GM12878 (cell line): ENCODE results near the gene ZMYND12. TPM values are rescaled to one million over a fixed set of nuclear protein-coding genes. Genes with fewer than 3 reads are reported as not detected.

Experiments used
- ATAC-seq: fragments of 200-7000 bp; cut with Tn5 transposase; 3 replicates; pipeline ENCODE4 v1.9.1; 2020; ENCODE audit warnings: mild to moderate bottlenecking, moderate library complexity
- BruUV-seq: library from RNA; stranded (reverse); fragments of 400-500 nt; replicated peaks from 2 replicates; lab custom pipeline; 2021; lab: Mats Ljungman, UMichigan
- CTCF ChIA-PET: fragments of 300-600 bp; sonication (Branson Sonifier 250); formaldehyde crosslinking; extraction: SDS; loops from one replicate; lab custom pipeline; 2021; ENCODE audit warnings: inconsistent platforms; lab: Yijun Ruan, JAX
- POLR2A ChIA-PET: fragments of 350-600 bp; formaldehyde crosslinking; extraction: SDS; loops from one replicate; lab custom pipeline; 2021; ENCODE audit warnings: inconsistent platforms; lab: Charles Lee
- RAD21 ChIA-PET: fragments of 300-600 bp; sonication (Branson Sonifier 250); formaldehyde crosslinking; loops from one replicate; lab custom pipeline; 2023; ENCODE audit warnings: antibody characterized with exemption; ENCODE audit not compliant: unreplicated experiment; lab: Charles Lee
- SMC1A ChIA-PET: fragments of 300-600 bp; sonication (Branson Sonifier 250); formaldehyde crosslinking; loops from one replicate; lab custom pipeline; 2023; ENCODE audit not compliant: unreplicated experiment, uncharacterized antibody; lab: Charles Lee
- DNase-seq: peaks from one replicate; pipeline ENCODE4 v3.0.0-alpha.2; 2011; ENCODE audit warnings: low read depth, low spot score
- FAIRE-seq: peaks from 3 replicates; lab custom pipeline; 2011; peaks lifted over from hg19 to GRCh38; lab: Jason Lieb, UNC
- H2AFZ ChIP-seq: 2 replicates; pipeline ENCODE4 v1.6.0; 2011; ENCODE audit warnings: low read depth, low read length, control low read depth; ENCODE audit not compliant: control insufficient read depth
- H3K27ac ChIP-seq: 2 replicates; pipeline ENCODE4 v1.5.1; 2011; ENCODE audit warnings: control low read depth; ENCODE audit not compliant: control insufficient read depth, insufficient read depth
- H3K27me3 ChIP-seq, 2 experiments: replicated peaks in 1 of 2; 2 replicates each; pipeline versions ENCODE4 v1.6.0 to v1.6.1; 2011; ENCODE audit warnings: low read length in 1 of 2; ENCODE audit not compliant: control insufficient read depth in 2 of 2, insufficient read depth in 2 of 2
- H3K36me3 ChIP-seq, 2 experiments: 2 replicates each; pipeline ENCODE4 v1.5.1; 2011; ENCODE audit warnings: low read length in 1 of 2; ENCODE audit not compliant: control insufficient read depth in 2 of 2, insufficient read depth in 2 of 2
- H3K4me1 ChIP-seq: 2 replicates; pipeline ENCODE4 v1.6.1; 2011; ENCODE audit warnings: mild to moderate bottlenecking, low read length, moderate library complexity, mixed read lengths; ENCODE audit not compliant: control insufficient read depth, insufficient read depth
- H3K4me2 ChIP-seq: 2 replicates; pipeline ENCODE4 v1.6.0; 2011; ENCODE audit warnings: control low read depth; ENCODE audit not compliant: control insufficient read depth, insufficient read depth
- H3K4me3 ChIP-seq: fragments of 200-600 bp; sonication (generic); 2 replicates; pipeline ENCODE4 v1.5.1; 2016
- H3K79me2 ChIP-seq: 2 replicates; pipeline ENCODE4 v1.6.0; 2011; ENCODE audit warnings: low read length; ENCODE audit not compliant: control insufficient read depth, insufficient read depth
- H3K9ac ChIP-seq: 2 replicates; pipeline ENCODE4 v1.8.0; 2011; ENCODE audit warnings: low read length, control low read depth, mixed read lengths; ENCODE audit not compliant: control insufficient read depth, insufficient read depth
- H3K9me3 ChIP-seq: replicated peaks from 3 replicates; pipeline ENCODE4 v1.5.1; 2011; ENCODE audit warnings: mild to moderate bottlenecking, low read length; ENCODE audit not compliant: control insufficient read depth, insufficient read depth
- H4K20me1 ChIP-seq: 2 replicates; pipeline ENCODE4 v1.6.0; 2011; ENCODE audit not compliant: control insufficient read depth, insufficient read depth
- CREM ChIP-seq: IDR thresholded peaks from 2 replicates; pipeline ENCODE4 v1.6.1; 2014; ENCODE audit warnings: antibody characterized with exemption, low read depth
- NFIC ChIP-seq: IDR thresholded peaks from 2 replicates; pipeline ENCODE4 v1.6.1; 2012; ENCODE audit warnings: low read depth, mild to moderate bottlenecking, inconsistent platforms, low read length, moderate library complexity
- NR2C2 ChIP-seq: IDR thresholded peaks from 2 replicates; pipeline ENCODE4 v1.6.1; 2011; ENCODE audit warnings: borderline replicate concordance, low read depth; ENCODE audit not compliant: control insufficient read depth, insufficient read length
- ZNF384 ChIP-seq: IDR thresholded peaks from 2 replicates; pipeline ENCODE4 v1.6.1; 2012; ENCODE audit warnings: low read depth, mild to moderate bottlenecking, low read length, improper control_type of control experiment, borderline replicate concordance
- WGBS: methylation state at CpG from one replicate; pipeline ENCODE4 v1.1.6; 2016; ENCODE audit warnings: low lambda C conversion rate; ENCODE audit not compliant: insufficient replicate concordance, insufficient coverage; ENCODE audit errors: missing lambda C conversion rate; 5-methylcytosine and 5-hydroxymethylcytosine counted together
- in situ Hi-C: fragments of 300-500 bp; cut with MboI; formaldehyde crosslinking; loops from 9 replicates; pipeline ENCODE4 v1.14.3; 2018; ENCODE audit warnings: mixed read lengths
- intact Hi-C: fragments of 100-400 bp; cut with micrococcal nuclease; formaldehyde crosslinking; loops from one replicate; pipeline ENCODE4 v1.14.2; 2022; ENCODE audit not compliant: unreplicated experiment
- polyA plus RNA-seq, 11 experiments: library from polyadenylated mRNA; depleted of rRNA in 4 of 11; unstranded in 6 of 11; stranded (reverse) in 5 of 11; fragments of >200 nt; fragmentation: Nextera tagmentation in 4 of 11; fragmentation: Illumina TruSeq in 1 of 11; extraction: Ambion mirVana in 4 of 11; extraction: Trizol in 1 of 11; gene quantifications; 1 replicate in 1 of 11; 2 replicates in 10 of 11; pipeline versions ENCODE4 v1.2.1 to v1.2.3, GENCODE V29; 2011 to 2016; ENCODE audit warnings: inconsistent platforms in 2 of 11, missing spikeins in 2 of 11, low read depth in 1 of 11
- total RNA-seq, 4 experiments: library from RNA; depleted of rRNA in 3 of 4; stranded (reverse); fragments of >200 nt in 3 of 4; fragmentation: Illumina TruSeq in 1 of 4; extraction: Trizol in 1 of 4; gene quantifications; 2 replicates each; pipeline versions ENCODE4 v1.2.1 to v1.2.3, GENCODE V29; 2013 to 2021
- TF ChIP-seq, protein P1 (sequence below): IDR thresholded peaks from 2 replicates; pipeline ENCODE4 v1.6.1; 2011; ENCODE audit warnings: borderline replicate concordance, low read depth, mild to moderate bottlenecking, moderate library complexity, mixed read lengths, low read length; ENCODE audit not compliant: insufficient read depth; ENCODE audit errors: extremely low read length
- TF ChIP-seq, protein P2 (sequence below): IDR thresholded peaks from 2 replicates; pipeline ENCODE4 v1.6.1; 2011; ENCODE audit warnings: borderline replicate concordance, low read depth, mild to moderate bottlenecking, moderate library complexity, low read length; ENCODE audit not compliant: insufficient read depth, poor library complexity, severe bottlenecking

ZMYND12 gene
- total and polyA plus RNA-seq, 10 of the 15 experiments (the other 5 are each of a cell fraction or from before 2014, with no cell fraction given) = 0.26 to 1.4 (median 0.67) TPM

GRCh38 chr1:42442662-42443061 is 13.2 kb downstream of the ZMYND12 start:
- ChIA-PET RAD21 (no interaction called here), CTCF (no interaction called here), POLR2A (no interaction called here), SMC1A (no interaction called here)
- Histone ChIP-seq H4K20me1 (no peaks in the 10 kb centered on the region), H2AFZ (no peak overlapping the region), H3K27ac (no peak overlapping the region), H3K4me1 (no peaks in the 10 kb centered on the region), H3K9me3 (no peaks in the 10 kb centered on the region), H3K4me2 (no peak overlapping the region), H3K79me2 (no peaks in the 10 kb centered on the region), H3K4me3 (no peak overlapping the region), H3K9ac (no peak overlapping the region), H3K27me3 (no peaks in the 10 kb centered on the region), H3K36me3 (no peaks in the 10 kb centered on the region)
- WGBS = 0% methylated on average over 2 of the region's 2 CpGs
- intact Hi-C loops = no loop called here
- no TSS peak for BruUV-seq
- FAIRE-seq = no peak
- no peak for ATAC-seq
- TF ChIP-seq ZNF384 (no peak), NR2C2 (no peak), CREM (no peak)
- TF ChIP-seq, protein P1, sequence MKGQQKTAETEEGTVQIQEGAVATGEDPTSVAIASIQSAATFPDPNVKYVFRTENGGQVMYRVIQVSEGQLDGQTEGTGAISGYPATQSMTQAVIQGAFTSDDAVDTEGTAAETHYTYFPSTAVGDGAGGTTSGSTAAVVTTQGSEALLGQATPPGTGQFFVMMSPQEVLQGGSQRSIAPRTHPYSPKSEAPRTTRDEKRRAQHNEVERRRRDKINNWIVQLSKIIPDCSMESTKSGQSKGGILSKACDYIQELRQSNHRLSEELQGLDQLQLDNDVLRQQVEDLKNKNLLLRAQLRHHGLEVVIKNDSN = no peak
- in situ Hi-C loops = no loop called here
- DNase-seq = no peak

DNA sequence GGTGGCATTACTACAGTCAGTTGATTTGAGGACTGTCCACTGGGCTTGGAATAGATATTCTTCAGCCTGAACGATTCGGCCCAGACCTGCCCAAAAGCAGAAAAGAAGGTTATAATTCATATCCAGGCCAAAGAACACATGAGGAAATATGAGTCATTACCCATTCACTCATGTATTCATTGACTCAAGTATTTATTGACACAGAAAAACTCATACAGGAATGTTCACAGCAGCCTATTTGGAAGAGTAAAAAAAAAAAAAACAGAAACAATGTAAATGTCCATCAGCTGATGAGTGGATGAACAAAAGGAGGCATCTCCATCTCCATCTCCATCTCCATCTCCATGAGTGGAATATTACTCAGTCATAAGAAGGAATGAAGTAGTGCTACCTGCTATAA is 15.9 kb downstream of the ZMYND12 start:
- Histone ChIP-seq H3K4me3 (no peak overlapping the region), H4K20me1 (peaks cover 2% of the 10 kb centered on the region; the same call in 1 of the 2 replicates), H3K9me3 (no peaks in the 10 kb centered on the region), H3K27ac (no peak overlapping the region), H3K36me3 (no peaks in the 10 kb centered on the region), H3K4me2 (no peak overlapping the region), H3K9ac (no peak overlapping the region), H3K4me1 (no peaks in the 10 kb centered on the region), H3K27me3 (no peaks in the 10 kb centered on the region), H3K79me2 (no peaks in the 10 kb centered on the region), H2AFZ (no peak overlapping the region)
- FAIRE-seq = no peak
- TF ChIP-seq NFIC = no peak
- TF ChIP-seq, protein P2, sequence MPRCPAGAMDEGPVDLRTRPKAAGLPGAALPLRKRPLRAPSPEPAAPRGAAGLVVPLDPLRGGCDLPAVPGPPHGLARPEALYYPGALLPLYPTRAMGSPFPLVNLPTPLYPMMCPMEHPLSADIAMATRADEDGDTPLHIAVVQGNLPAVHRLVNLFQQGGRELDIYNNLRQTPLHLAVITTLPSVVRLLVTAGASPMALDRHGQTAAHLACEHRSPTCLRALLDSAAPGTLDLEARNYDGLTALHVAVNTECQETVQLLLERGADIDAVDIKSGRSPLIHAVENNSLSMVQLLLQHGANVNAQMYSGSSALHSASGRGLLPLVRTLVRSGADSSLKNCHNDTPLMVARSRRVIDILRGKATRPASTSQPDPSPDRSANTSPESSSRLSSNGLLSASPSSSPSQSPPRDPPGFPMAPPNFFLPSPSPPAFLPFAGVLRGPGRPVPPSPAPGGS = peak; percentile 45
- no peak for ATAC-seq
- intact Hi-C loops = no loop called here
- SMC1A ChIA-PET = no interaction called here
- BruUV-seq = no TSS peak
- CTCF ChIA-PET = interaction anchor here (0.5 kb wide), 1 partner anchor 626 kb away, joined by 3 read pairs; no protein-coding TSS in a partner anchor
- no peak for DNase-seq
- POLR2A ChIA-PET = no interaction called here
- in situ Hi-C loops = no loop called here
- WGBS = 56% methylated on average over 2 of the region's 2 CpGs
- RAD21 ChIA-PET = no interaction called here
